Mucosa of rectum (tissue), 2 donors: ENCODE data around the gene ARF5.

Experiments used
- H3K27ac ChIP-seq, 2 donors: one replicate each; pipeline ENCODE4 v1.7.0; 2013; ENCODE audit warnings: inconsistent platforms in 2 of 2, low read depth in 2 of 2, low read length in 2 of 2
- H3K27me3 ChIP-seq, 2 donors: one replicate each; pipeline ENCODE4 v1.7.0; 2013; ENCODE audit warnings: low read length in 2 of 2; ENCODE audit not compliant: control insufficient read depth in 2 of 2, insufficient read depth in 2 of 2
- H3K36me3 ChIP-seq, 2 donors: one replicate each; pipeline ENCODE4 v1.7.0; 2013; ENCODE audit warnings: low read length in 2 of 2; ENCODE audit not compliant: control insufficient read depth in 2 of 2, insufficient read depth in 2 of 2
- H3K4me1 ChIP-seq, 2 donors: one replicate each; pipeline ENCODE4 v1.7.0; 2013; ENCODE audit warnings: low read length in 2 of 2, mild to moderate bottlenecking in 1 of 2; ENCODE audit not compliant: control insufficient read depth in 2 of 2, insufficient read depth in 2 of 2
- H3K4me3 ChIP-seq, 2 donors: one replicate each; pipeline ENCODE4 v1.7.0; 2013; ENCODE audit warnings: low read length in 2 of 2
- H3K9ac ChIP-seq, 2 donors: one replicate each; pipeline ENCODE4 v1.7.0; 2013; ENCODE audit warnings: low read length in 2 of 2, low read depth in 1 of 2, mild to moderate bottlenecking in 1 of 2
- H3K9me3 ChIP-seq, 2 donors: one replicate each; pipeline ENCODE4 v1.7.0; 2013; ENCODE audit warnings: low read length in 2 of 2; ENCODE audit not compliant: control insufficient read depth in 2 of 2
- donor health status: healthy.
- donor health status: Normal muscosa, but diverticular disease.

ARF5 gene

GRCh38 chr7:127608446-127608845 is 20.2 kb downstream of the ARF5 start:
- no peaks in the 10 kb centered on the region for H3K9me3 ChIP-seq
- H3K4me3 ChIP-seq = no peak overlapping the region

GRCh38 chr7:127609297-127609696 is 21.1 kb downstream of the ARF5 start:
- no peak overlapping the region for H3K4me3 ChIP-seq
- no peaks in the 10 kb centered on the region for H3K4me1 ChIP-seq
- H3K9ac ChIP-seq = no peak overlapping the region
- no peaks in the 10 kb centered on the region for H3K36me3 ChIP-seq
- no peak overlapping the region for H3K27ac ChIP-seq
- no peaks in the 10 kb centered on the region for H3K27me3 ChIP-seq
- H3K9me3 ChIP-seq = no peaks in the 10 kb centered on the region

More at GRCh38 chr7:127608446-127608845, 20.2 kb downstream of the ARF5 start:
- no peaks in the 10 kb centered on the region for H3K27me3 ChIP-seq
- H3K9ac ChIP-seq = no peak overlapping the region
- no peaks in the 10 kb centered on the region for H3K4me1 ChIP-seq
- H3K27ac ChIP-seq = no peak overlapping the region
- H3K36me3 ChIP-seq = no peaks in the 10 kb centered on the region

- Histone ChIP-seq H3K9ac (no peak overlapping the region), H3K27me3 (peaks cover 0 to 9% of the 10 kb centered on the region in 2 donors), H3K27ac (no peak overlapping the region), H3K4me1 (no peaks in the 10 kb centered on the region), H3K36me3 (no peaks in the 10 kb centered on the region), H3K4me3 (no peak overlapping the region), H3K9me3 (no peaks in the 10 kb centered on the region)
Measured at GRCh38 chr7:127612263-127612662, 24.1 kb downstream of the ARF5 start.

- H3K9me3 ChIP-seq = no peaks in the 10 kb centered on the region
- H3K27me3 ChIP-seq = peaks cover 11 to 26% of the 10 kb centered on the region in 2 donors
- no peak overlapping the region for H3K27ac ChIP-seq
- no peak overlapping the region for H3K4me3 ChIP-seq
- H3K36me3 ChIP-seq = no peaks in the 10 kb centered on the region
- H3K4me1 ChIP-seq = no peaks in the 10 kb centered on the region
- no peak overlapping the region for H3K9ac ChIP-seq
Measured at GRCh38 chr7:127616724-127617123, 28.5 kb downstream of the ARF5 start.

- Histone ChIP-seq H3K4me1 (no peaks in the 10 kb centered on the region), H3K9me3 (no peaks in the 10 kb centered on the region), H3K36me3 (no peaks in the 10 kb centered on the region), H3K9ac (no peak within 1 kb of the TSS), H3K27me3 (peaks cover 11 to 26% of the 10 kb centered on the region in 2 donors), H3K4me3 (no peak within 1 kb of the TSS), H3K27ac (no peak within 1 kb of the TSS)
Measured at GRCh38 chr7:127618042-127618441, 29.8 kb downstream of the ARF5 start, which contains the start of gene PAX4. TSS of gene PAX4 (minus strand) at chr7:127618142. CDS start at chr7:127615928, 2,214 bp downstream.

GRCh38 chr7:127618775-127619174 is 30.6 kb downstream of the ARF5 start:
- no peak overlapping the region for H3K27ac ChIP-seq
- no peak overlapping the region for H3K4me3 ChIP-seq
- no peaks in the 10 kb centered on the region for H3K9me3 ChIP-seq
- H3K27me3 ChIP-seq = peaks cover 11 to 26% of the 10 kb centered on the region in 2 donors
- no peaks in the 10 kb centered on the region for H3K36me3 ChIP-seq
- no peaks in the 10 kb centered on the region for H3K4me1 ChIP-seq
- H3K9ac ChIP-seq = no peak overlapping the region

- Histone ChIP-seq H3K9me3 (no peaks in the 10 kb centered on the region), H3K9ac (no peak overlapping the region), H3K36me3 (no peaks in the 10 kb centered on the region), H3K4me3 (no peak overlapping the region), H3K27ac (no peak overlapping the region), H3K4me1 (no peaks in the 10 kb centered on the region), H3K27me3 (peaks cover 11 to 25% of the 10 kb centered on the region in 2 donors)
Measured at GRCh38 chr7:127619681-127620405, 31.6 kb downstream of the ARF5 start.

GRCh38 chr7:127620406-127621233 is 32.4 kb downstream of the ARF5 start:
- H3K4me1 ChIP-seq = no peaks in the 10 kb centered on the region
- H3K36me3 ChIP-seq = no peaks in the 10 kb centered on the region
- H3K9me3 ChIP-seq = no peaks in the 10 kb centered on the region
- H3K27me3 ChIP-seq = peaks cover 11 to 18% of the 10 kb centered on the region in 2 donors
- no peak overlapping the region for H3K27ac ChIP-seq
- H3K4me3 ChIP-seq = no peak overlapping the region
- no peak overlapping the region for H3K9ac ChIP-seq

GRCh38 chr7:127625331-127625730 is 37.1 kb downstream of the ARF5 start:
- no peak overlapping the region for H3K27ac ChIP-seq
- H3K4me1 ChIP-seq = no peaks in the 10 kb centered on the region
- H3K36me3 ChIP-seq = no peaks in the 10 kb centered on the region
- H3K9ac ChIP-seq = no peak overlapping the region
- H3K4me3 ChIP-seq = no peak overlapping the region
- peaks cover 1 to 2% of the 10 kb centered on the region in 2 donors for H3K27me3 ChIP-seq
- H3K9me3 ChIP-seq = no peaks in the 10 kb centered on the region

- Histone ChIP-seq H3K9me3 (no peaks in the 10 kb centered on the region), H3K36me3 (no peaks in the 10 kb centered on the region), H3K27ac (no peak overlapping the region), H3K4me1 (no peaks in the 10 kb centered on the region), H3K4me3 (no peak overlapping the region), H3K9ac (no peak overlapping the region), H3K27me3 (no peaks in the 10 kb centered on the region)
Measured at GRCh38 chr7:127628445-127628844, 40.2 kb downstream of the ARF5 start.
